Colonic mucosa (tissue), 4 donors: Measurements from ENCODE around the gene SLC35A2. TPM values are rescaled to one million over a fixed set of nuclear protein-coding genes. Genes with fewer than 3 reads are reported as not detected.

Experiments
- DNase-seq: peaks from one replicate; pipeline ENCODE4 v3.0.0-alpha.2; 2020
- H3K27ac ChIP-seq: fragments of 200-600 bp; one replicate; pipeline ENCODE4 v1.8.0; 2021
- H3K27me3 ChIP-seq: fragments of 200-600 bp; one replicate; pipeline ENCODE4 v1.8.0; 2021
- H3K36me3 ChIP-seq: fragments of 200-600 bp; one replicate; pipeline ENCODE4 v1.8.0; 2021
- H3K4me1 ChIP-seq: fragments of 200-600 bp; one replicate; pipeline ENCODE4 v1.8.0; 2021; ENCODE audit warnings: mild to moderate bottlenecking
- H3K4me3 ChIP-seq: fragments of 200-600 bp; one replicate; pipeline ENCODE4 v1.8.0; 2021
- H3K9ac ChIP-seq, 2 donors: one replicate each; pipeline ENCODE4 v1.7.0; 2013; ENCODE audit warnings: control low read depth in 2 of 2, low read depth in 2 of 2, low read length in 2 of 2
- H3K9me3 ChIP-seq: fragments of 200-600 bp; one replicate; pipeline ENCODE4 v1.8.0; 2021
- CTCF ChIP-seq: fragments of 200-600 bp; IDR thresholded peaks from one replicate; pipeline ENCODE4 v1.8.0; 2022; ENCODE audit warnings: antibody characterized with exemption, mild to moderate bottlenecking
- intact Hi-C: fragments of 100-400 bp; cut with DNase I; formaldehyde crosslinking; loops from one replicate; pipeline ENCODE4 v1.14.1; 2022
- total RNA-seq, 2 donors: library from RNA; stranded (reverse); fragmentation: NEBNext Ultra II Directional in 1 of 2; extraction: Animal tissue kit (Norgen Biotek cat#: 25700) in 1 of 2; gene quantifications; one replicate each; pipeline ENCODE4 v1.2.1, GENCODE V29; 2021
- donor health status: healthy.
- donor health status: DM: no; HTN: no; CAD: no.
- donor health status: DM: no; HTN: no; CAD: no.

The SLC35A2 gene
- total RNA-seq, 2 donors from 2014 or later, result 57.8 to 83.1 TPM

- peak overlapping the region; percentile 78 to 81 for H3K9ac ChIP-seq
- no peaks in the 10 kb centered on the region for H3K4me1 ChIP-seq
- H3K9me3 ChIP-seq, result no peaks in the 10 kb centered on the region
- H3K4me3 ChIP-seq, result peak overlapping the region; percentile 57
- intact Hi-C loops, result no loop called here
- TF ChIP-seq CTCF, result no peak
- peak overlapping the region; percentile 76 for H3K27ac ChIP-seq
- DNase-seq, result no peak
- no peaks in the 10 kb centered on the region for H3K36me3 ChIP-seq
- no peaks in the 10 kb centered on the region for H3K27me3 ChIP-seq
These were observed 6.8 kb upstream of the SLC35A2 start for GRCh38 chrX:48918301-48918642.

- Histone ChIP-seq H3K27me3 (no peaks in the 10 kb centered on the region), H3K36me3 (no peaks in the 10 kb centered on the region), H3K27ac (peak overlapping the region; percentile 76), H3K4me1 (no peaks in the 10 kb centered on the region), H3K9me3 (no peaks in the 10 kb centered on the region), H3K9ac (peak overlapping the region; percentile 44 to 46), H3K4me3 (peak overlapping the region; percentile 57)
- intact Hi-C loops, result no loop called here
- peak; percentile 95 for TF ChIP-seq CTCF
- DNase-seq, result peak; percentile 91
These were observed 5.9 kb upstream of the SLC35A2 start for GRCh38 chrX:48917139-48918001.

- Histone ChIP-seq H3K27ac (no peak overlapping the region), H3K9me3 (no peaks in the 10 kb centered on the region), H3K36me3 (no peaks in the 10 kb centered on the region), H3K4me3 (no peak overlapping the region), H3K9ac (peak overlapping the region in 1 of 2 donors; percentile 16), H3K27me3 (no peaks in the 10 kb centered on the region), H3K4me1 (no peaks in the 10 kb centered on the region)
- DNase-seq, result no peak
- no peak for TF ChIP-seq CTCF
- intact Hi-C loops, result no loop called here
These were observed 3.4 kb upstream of the SLC35A2 start for GRCh38 chrX:48914593-48915493.

- intact Hi-C loops, result no loop called here
- H3K27me3 ChIP-seq, result no peaks in the 10 kb centered on the region
- no peak for TF ChIP-seq CTCF
- H3K4me1 ChIP-seq, result no peaks in the 10 kb centered on the region
- H3K9me3 ChIP-seq, result no peaks in the 10 kb centered on the region
- no peak overlapping the region for H3K9ac ChIP-seq
- DNase-seq, result no peak
- no peaks in the 10 kb centered on the region for H3K36me3 ChIP-seq
- no peak overlapping the region for H3K4me3 ChIP-seq
- H3K27ac ChIP-seq, result no peak overlapping the region
These were observed 2.3 kb upstream of the SLC35A2 start for GRCh38 chrX:48913605-48914366.

GRCh38 chrX:48910926-48911411, 477 bp downstream of the SLC35A2 start:
- no peaks in the 10 kb centered on the region for H3K36me3 ChIP-seq
- no peaks in the 10 kb centered on the region for H3K27me3 ChIP-seq
- intact Hi-C loops, result no loop called here
- no peak for TF ChIP-seq CTCF
- H3K4me1 ChIP-seq, result no peaks in the 10 kb centered on the region
- no peaks in the 10 kb centered on the region for H3K9me3 ChIP-seq
- peak overlapping the region; percentile 65 for H3K27ac ChIP-seq
- no peak for DNase-seq
- H3K9ac ChIP-seq, result peak overlapping the region; percentile 54 to 76
- H3K4me3 ChIP-seq, result peak overlapping the region; percentile 56
